SK-N-SH treated with all-trans-retinoic acid at 6 μM for 48 hours (cell line): Measurements from ENCODE around the gene CLDN16.

ENCODE experiments used
- ATAC-seq: fragments of 200-7000 bp; cut with Tn5 transposase; 3 replicates; pipeline ENCODE4 v1.9.1; 2020; ENCODE audit warnings: mild to moderate bottlenecking, moderate library complexity
- ARNTL ChIP-seq: fragments of 450-650 bp; formaldehyde crosslinking; IDR thresholded peaks from 2 replicates; pipeline ENCODE4 v1.5.0; 2020; ENCODE audit warnings: low read depth, mild to moderate bottlenecking, moderate library complexity, borderline replicate concordance
- ESRRG ChIP-seq: fragments of 250-450 bp; sonication (Bioruptor Pico); IDR thresholded peaks from 2 replicates; pipeline ENCODE4 v1.6.1; 2021; ENCODE audit warnings: mild to moderate bottlenecking
- PPARA ChIP-seq: fragments of 250-450 bp; sonication (Bioruptor Pico); IDR thresholded peaks from 2 replicates; pipeline ENCODE4 v1.5.0; 2020; ENCODE audit warnings: mild to moderate bottlenecking, borderline replicate concordance
- RARB ChIP-seq: fragments of 250-450 bp; sonication (Bioruptor Pico); IDR thresholded peaks from 2 replicates; pipeline ENCODE4 v1.8.0; 2021; ENCODE audit warnings: mild to moderate bottlenecking, moderate library complexity
- TCF4 ChIP-seq: fragments of 250-450 bp; sonication (Bioruptor Pico); IDR thresholded peaks from 2 replicates; pipeline ENCODE4 v1.8.0; 2021; ENCODE audit warnings: mild to moderate bottlenecking, moderate library complexity, borderline replicate concordance
- TOX ChIP-seq: fragments of 250-450 bp; sonication (Bioruptor Pico); IDR thresholded peaks from 2 replicates; pipeline ENCODE4 v1.8.0; 2021; ENCODE audit warnings: mild to moderate bottlenecking, moderate library complexity, borderline replicate concordance
- ZC3H10 ChIP-seq: fragments of 250-450 bp; sonication (Bioruptor Pico); IDR thresholded peaks from 2 replicates; pipeline ENCODE4 v1.5.1; 2021; ENCODE audit warnings: mild to moderate bottlenecking, moderate library complexity
- ZFP3 ChIP-seq: fragments of 250-450 bp; sonication (Bioruptor Pico); IDR thresholded peaks from 2 replicates; pipeline ENCODE4 v1.5.0; 2020; ENCODE audit warnings: mild to moderate bottlenecking, moderate library complexity
- ZFP30 ChIP-seq: fragments of 450-650 bp; formaldehyde crosslinking; IDR thresholded peaks from 2 replicates; pipeline ENCODE4 v1.5.0; 2022; ENCODE audit warnings: mild to moderate bottlenecking, moderate library complexity
- ZNF565 ChIP-seq: fragments of 450-650 bp; formaldehyde crosslinking; conservative IDR thresholded peaks from 2 replicates; pipeline ENCODE4 v1.5.0; 2020; ENCODE audit warnings: low read depth, mild to moderate bottlenecking, moderate library complexity
- ZNF70 ChIP-seq: fragments of 450-650 bp; formaldehyde crosslinking; IDR thresholded peaks from 2 replicates; pipeline ENCODE4 v1.5.0; 2020; ENCODE audit warnings: mild to moderate bottlenecking, moderate library complexity
- TF ChIP-seq, protein P1 (sequence below): fragments of 250-450 bp; sonication (Bioruptor Pico); IDR thresholded peaks from 2 replicates; pipeline ENCODE4 v1.5.0; 2020; ENCODE audit warnings: mild to moderate bottlenecking, moderate library complexity
- TF ChIP-seq, protein P2 (sequence below): fragments of 250-450 bp; sonication (Bioruptor Pico); IDR thresholded peaks from 2 replicates; pipeline ENCODE4 v1.8.0; 2020; ENCODE audit warnings: mild to moderate bottlenecking, moderate library complexity, borderline replicate concordance
- TF ChIP-seq, protein P3 (sequence below): fragments of 250-450 bp; sonication (Bioruptor Pico); IDR thresholded peaks from 2 replicates; pipeline ENCODE4 v1.8.0; 2021; ENCODE audit warnings: low read depth, mild to moderate bottlenecking, moderate library complexity, borderline replicate concordance

Gene CLDN16, protein sequence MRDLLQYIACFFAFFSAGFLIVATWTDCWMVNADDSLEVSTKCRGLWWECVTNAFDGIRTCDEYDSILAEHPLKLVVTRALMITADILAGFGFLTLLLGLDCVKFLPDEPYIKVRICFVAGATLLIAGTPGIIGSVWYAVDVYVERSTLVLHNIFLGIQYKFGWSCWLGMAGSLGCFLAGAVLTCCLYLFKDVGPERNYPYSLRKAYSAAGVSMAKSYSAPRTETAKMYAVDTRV

DNA sequence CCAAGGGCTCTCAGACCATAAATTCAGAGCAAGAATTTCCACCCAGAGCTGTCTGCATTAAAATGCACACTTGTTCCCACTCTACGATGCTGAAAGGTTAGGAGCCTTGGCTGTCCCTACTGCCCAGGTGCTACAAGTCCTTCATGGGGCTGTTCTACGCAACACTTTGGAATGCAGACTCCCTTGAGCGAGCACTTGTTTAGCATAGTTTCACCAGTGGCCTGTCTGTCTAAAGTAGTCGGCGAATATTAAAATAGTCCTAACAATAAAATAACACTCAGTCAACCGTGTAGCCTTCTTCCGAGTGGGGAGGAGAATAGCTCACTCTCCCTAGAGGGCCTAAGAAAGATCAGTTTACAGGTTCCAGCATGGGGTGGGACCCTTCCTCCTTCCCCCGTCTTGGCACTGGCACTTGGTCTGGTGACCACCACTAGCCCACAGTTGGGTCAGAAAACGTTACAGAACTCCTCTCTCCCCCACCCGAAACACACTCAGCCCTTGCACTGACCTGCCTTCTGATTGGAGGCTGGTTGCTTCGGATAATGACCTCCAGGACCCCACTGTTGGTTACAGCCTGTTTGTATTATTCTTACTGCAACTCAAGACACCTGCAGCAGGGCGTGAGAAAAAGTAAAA, at the start of gene CLDN16:
Gene CLDN16 (plus strand): TSS at position 586 of the 636 bp plus-strand sequence. CDS start 167 bp downstream, outside the sequence.
- TF ChIP-seq TOX (CRISPR knock-in tag) (no peak), ZFP3 (no peak)
- TF ChIP-seq, protein P1, sequence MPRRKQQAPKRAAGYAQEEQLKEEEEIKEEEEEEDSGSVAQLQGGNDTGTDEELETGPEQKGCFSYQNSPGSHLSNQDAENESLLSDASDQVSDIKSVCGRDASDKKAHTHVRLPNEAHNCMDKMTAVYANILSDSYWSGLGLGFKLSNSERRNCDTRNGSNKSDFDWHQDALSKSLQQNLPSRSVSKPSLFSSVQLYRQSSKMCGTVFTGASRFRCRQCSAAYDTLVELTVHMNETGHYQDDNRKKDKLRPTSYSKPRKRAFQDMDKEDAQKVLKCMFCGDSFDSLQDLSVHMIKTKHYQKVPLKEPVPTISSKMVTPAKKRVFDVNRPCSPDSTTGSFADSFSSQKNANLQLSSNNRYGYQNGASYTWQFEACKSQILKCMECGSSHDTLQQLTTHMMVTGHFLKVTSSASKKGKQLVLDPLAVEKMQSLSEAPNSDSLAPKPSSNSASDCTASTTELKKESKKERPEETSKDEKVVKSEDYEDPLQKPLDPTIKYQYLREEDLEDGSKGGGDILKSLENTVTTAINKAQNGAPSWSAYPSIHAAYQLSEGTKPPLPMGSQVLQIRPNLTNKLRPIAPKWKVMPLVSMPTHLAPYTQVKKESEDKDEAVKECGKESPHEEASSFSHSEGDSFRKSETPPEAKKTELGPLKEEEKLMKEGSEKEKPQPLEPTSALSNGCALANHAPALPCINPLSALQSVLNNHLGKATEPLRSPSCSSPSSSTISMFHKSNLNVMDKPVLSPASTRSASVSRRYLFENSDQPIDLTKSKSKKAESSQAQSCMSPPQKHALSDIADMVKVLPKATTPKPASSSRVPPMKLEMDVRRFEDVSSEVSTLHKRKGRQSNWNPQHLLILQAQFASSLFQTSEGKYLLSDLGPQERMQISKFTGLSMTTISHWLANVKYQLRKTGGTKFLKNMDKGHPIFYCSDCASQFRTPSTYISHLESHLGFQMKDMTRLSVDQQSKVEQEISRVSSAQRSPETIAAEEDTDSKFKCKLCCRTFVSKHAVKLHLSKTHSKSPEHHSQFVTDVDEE (CRISPR knock-in tag): no peak
- ATAC-seq: no peak

DNA sequence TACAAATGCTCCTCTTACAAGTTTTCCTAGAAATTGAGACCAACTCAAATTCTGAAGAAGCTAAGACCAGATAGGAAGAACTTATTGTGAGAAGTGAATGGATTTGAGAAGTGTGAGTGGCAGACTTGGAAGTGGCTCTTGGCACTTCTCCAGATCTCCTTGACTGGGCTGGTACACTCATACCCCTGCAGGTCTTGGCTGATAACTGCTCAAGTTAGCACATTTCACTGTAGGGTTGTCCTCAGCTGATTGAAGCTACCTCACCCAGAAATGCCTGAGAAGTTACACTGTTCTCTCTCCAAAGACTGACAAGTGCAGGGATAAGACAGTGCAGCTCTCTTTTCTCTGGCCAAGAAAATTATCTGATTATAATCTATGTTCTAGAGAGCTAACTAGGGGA, 49.2 kb upstream of the CLDN16 start:
- no peak for ATAC-seq
- TF ChIP-seq TCF4 (CRISPR knock-in tag) (no peak), ZFP30 (CRISPR knock-in tag) (no peak), RARB (no peak), ARNTL (CRISPR knock-in tag) (no peak)
- TF ChIP-seq, protein P1 (CRISPR knock-in tag): no peak

DNA sequence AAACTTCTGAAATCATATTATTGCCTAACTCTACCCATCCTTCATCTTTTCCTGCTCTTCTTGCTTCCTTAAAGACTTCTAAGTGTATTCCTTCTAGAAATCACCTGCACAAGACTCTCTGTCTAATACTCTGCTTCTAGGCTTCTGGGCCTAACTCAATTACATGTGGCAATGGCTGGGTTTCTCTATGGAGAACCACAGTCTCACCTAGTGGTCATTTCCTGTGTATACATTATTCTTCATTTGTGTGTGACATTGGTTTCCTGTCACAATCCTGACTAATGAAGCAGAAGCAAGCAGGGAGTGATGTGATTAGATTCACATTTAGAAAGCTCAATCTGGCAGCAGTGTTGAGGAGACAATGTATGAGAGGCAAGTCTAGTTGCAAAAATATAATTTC, 48.8 kb upstream of the CLDN16 start:
- no peak for ATAC-seq
- TF ChIP-seq RARB: no peak
- no peak for TF ChIP-seq ZC3H10 (CRISPR knock-in tag)
- no peak for TF ChIP-seq ESRRG (CRISPR knock-in tag)
- TF ChIP-seq ARNTL (CRISPR knock-in tag): no peak
- TF ChIP-seq ZNF565 (CRISPR knock-in tag): no peak
- no peak for TF ChIP-seq ZFP30 (CRISPR knock-in tag)
- no peak for TF ChIP-seq ZNF70
- TF ChIP-seq, protein P2, sequence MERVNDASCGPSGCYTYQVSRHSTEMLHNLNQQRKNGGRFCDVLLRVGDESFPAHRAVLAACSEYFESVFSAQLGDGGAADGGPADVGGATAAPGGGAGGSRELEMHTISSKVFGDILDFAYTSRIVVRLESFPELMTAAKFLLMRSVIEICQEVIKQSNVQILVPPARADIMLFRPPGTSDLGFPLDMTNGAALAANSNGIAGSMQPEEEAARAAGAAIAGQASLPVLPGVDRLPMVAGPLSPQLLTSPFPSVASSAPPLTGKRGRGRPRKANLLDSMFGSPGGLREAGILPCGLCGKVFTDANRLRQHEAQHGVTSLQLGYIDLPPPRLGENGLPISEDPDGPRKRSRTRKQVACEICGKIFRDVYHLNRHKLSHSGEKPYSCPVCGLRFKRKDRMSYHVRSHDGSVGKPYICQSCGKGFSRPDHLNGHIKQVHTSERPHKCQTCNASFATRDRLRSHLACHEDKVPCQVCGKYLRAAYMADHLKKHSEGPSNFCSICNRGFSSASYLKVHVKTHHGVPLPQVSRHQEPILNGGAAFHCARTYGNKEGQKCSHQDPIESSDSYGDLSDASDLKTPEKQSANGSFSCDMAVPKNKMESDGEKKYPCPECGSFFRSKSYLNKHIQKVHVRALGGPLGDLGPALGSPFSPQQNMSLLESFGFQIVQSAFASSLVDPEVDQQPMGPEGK (CRISPR knock-in tag): no peak
- TF ChIP-seq PPARA (CRISPR knock-in tag): no peak

DNA sequence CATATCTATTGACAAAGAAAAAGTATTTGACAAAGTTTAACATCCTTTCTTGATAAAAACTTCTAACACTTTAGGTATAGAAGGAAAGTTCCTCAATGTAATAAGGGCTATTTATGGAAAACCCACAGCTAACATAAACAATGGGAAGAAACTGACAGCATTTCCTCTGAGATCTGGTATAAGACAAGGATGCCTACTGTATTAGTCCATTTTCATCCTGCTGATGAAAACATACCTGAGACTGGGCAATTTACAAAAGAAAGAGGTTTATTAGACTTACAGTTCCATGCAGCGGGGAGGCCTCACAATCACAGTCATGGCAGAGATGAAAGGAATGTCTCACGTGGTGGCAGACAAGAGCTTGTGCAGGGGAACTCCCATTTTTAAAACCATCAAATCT, 47.9 kb upstream of the CLDN16 start:
- TF ChIP-seq ZC3H10 (CRISPR knock-in tag) (no peak), ZFP30 (CRISPR knock-in tag) (no peak)
- TF ChIP-seq, protein P3, sequence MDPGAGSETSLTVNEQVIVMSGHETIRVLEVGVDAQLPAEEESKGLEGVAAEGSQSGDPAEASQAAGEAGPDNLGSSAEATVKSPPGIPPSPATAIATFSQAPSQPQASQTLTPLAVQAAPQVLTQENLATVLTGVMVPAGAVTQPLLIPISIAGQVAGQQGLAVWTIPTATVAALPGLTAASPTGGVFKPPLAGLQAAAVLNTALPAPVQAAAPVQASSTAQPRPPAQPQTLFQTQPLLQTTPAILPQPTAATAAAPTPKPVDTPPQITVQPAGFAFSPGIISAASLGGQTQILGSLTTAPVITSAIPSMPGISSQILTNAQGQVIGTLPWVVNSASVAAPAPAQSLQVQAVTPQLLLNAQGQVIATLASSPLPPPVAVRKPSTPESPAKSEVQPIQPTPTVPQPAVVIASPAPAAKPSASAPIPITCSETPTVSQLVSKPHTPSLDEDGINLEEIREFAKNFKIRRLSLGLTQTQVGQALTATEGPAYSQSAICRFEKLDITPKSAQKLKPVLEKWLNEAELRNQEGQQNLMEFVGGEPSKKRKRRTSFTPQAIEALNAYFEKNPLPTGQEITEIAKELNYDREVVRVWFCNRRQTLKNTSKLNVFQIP: no peak
- ATAC-seq: no peak
